H1 (cell line): ENCODE measurements around the gene HOXB3. TPM values are rescaled to one million over a fixed set of nuclear protein-coding genes. Genes with fewer than 3 reads are reported as not detected.

ENCODE experiments used
- CTCF ChIA-PET: fragments of 300-600 bp; sonication (Branson Sonifier 250); formaldehyde crosslinking; loops from one replicate; lab custom pipeline; 2021; ENCODE audit not compliant: partially characterized antibody; lab: Charles Lee
- POLR2A ChIA-PET: fragments of 300-600 bp; sonication (Branson Sonifier 250); formaldehyde crosslinking; loops from one replicate; lab custom pipeline; 2021; ENCODE audit warnings: inconsistent platforms; ENCODE audit not compliant: partially characterized antibody; lab: Charles Lee
- DNase-seq, 2 experiments: peaks; one replicate each; pipeline versions ENCODE4 v3.0.0 to v3.0.0-alpha.2; 2010 to 2022; ENCODE audit warnings: low spot score in 2 of 2, low read depth in 1 of 2, mixed read lengths in 1 of 2
- FAIRE-seq: peaks from 2 replicates; lab custom pipeline; 2011; peaks lifted over from hg19 to GRCh38; lab: Jason Lieb, UNC
- H2AFZ ChIP-seq: 2 replicates; pipeline ENCODE4 v1.8.1; 2012; ENCODE audit warnings: low read length, inconsistent platforms
- H2AK5ac ChIP-seq: 2 replicates; pipeline ENCODE4 v1.6.1; 2013; ENCODE audit warnings: low read depth, low read length
- H2BK120ac ChIP-seq: replicated peaks from 2 replicates; pipeline ENCODE3; 2013; ENCODE audit warnings: low read depth, low read length, inconsistent platforms
- H2BK12ac ChIP-seq: 2 replicates; pipeline ENCODE4 v1.6.1; 2013; ENCODE audit warnings: low read depth, low read length
- H2BK15ac ChIP-seq: 2 replicates; pipeline ENCODE4 v1.6.1; 2013; ENCODE audit warnings: low read length
- H2BK20ac ChIP-seq: 2 replicates; pipeline ENCODE4 v1.6.1; 2013; ENCODE audit warnings: low read length
- H2BK5ac ChIP-seq: 2 replicates; pipeline ENCODE4 v1.6.1; 2013; ENCODE audit warnings: low read depth, low read length
- H3K14ac ChIP-seq: 2 replicates; pipeline ENCODE4 v1.6.1; 2013; ENCODE audit warnings: inconsistent platforms; ENCODE audit not compliant: insufficient read length
- H3K18ac ChIP-seq: 2 replicates; pipeline ENCODE4 v1.6.1; 2013; ENCODE audit warnings: low read length; ENCODE audit errors: extremely low read depth
- H3K23ac ChIP-seq: 2 replicates; pipeline ENCODE4 v1.6.1; 2013; ENCODE audit warnings: inconsistent platforms; ENCODE audit not compliant: insufficient read length
- H3K23me2 ChIP-seq: 2 replicates; pipeline ENCODE4 v1.6.1; 2013; ENCODE audit warnings: low read depth, low read length
- H3K27ac ChIP-seq: 2 replicates; pipeline ENCODE4 v1.6.1; 2011; ENCODE audit warnings: low read depth, low read length, inconsistent platforms
- H3K27me3 ChIP-seq, 4 experiments: replicated peaks in 1 of 4; 1 replicate in 1 of 4; 2 replicates in 3 of 4; pipeline versions ENCODE4 v1.6.1 to v1.8.1; 2011 to 2013; ENCODE audit warnings: low read length in 3 of 4, mild to moderate bottlenecking in 3 of 4, inconsistent platforms in 2 of 4, mixed read lengths in 2 of 4, moderate library complexity in 1 of 4; ENCODE audit not compliant: control insufficient read depth in 3 of 4, insufficient read depth in 3 of 4; ENCODE audit errors: extremely low read depth in 1 of 4
- H3K36me3 ChIP-seq, 4 experiments: 2 replicates each; pipeline versions ENCODE4 v1.6.1 to v1.8.1; 2011 to 2013; ENCODE audit warnings: mild to moderate bottlenecking in 4 of 4, low read length in 3 of 4, moderate library complexity in 2 of 4, control low read depth in 1 of 4, inconsistent platforms in 1 of 4; ENCODE audit not compliant: insufficient read depth in 4 of 4, control insufficient read depth in 2 of 4
- H3K4ac ChIP-seq: replicated peaks from 2 replicates; pipeline ENCODE3; 2013; ENCODE audit warnings: low read length, low read depth, mixed read lengths, inconsistent platforms; ENCODE audit not compliant: insufficient read length
- H3K4me1 ChIP-seq, 4 experiments: replicated peaks in 1 of 4; 1 replicate in 1 of 4; 2 replicates in 3 of 4; pipeline versions ENCODE4 v1.6.1 to v1.8.1; 2011 to 2013; ENCODE audit warnings: low read length in 3 of 4, inconsistent platforms in 2 of 4, mixed read lengths in 1 of 4; ENCODE audit not compliant: insufficient read depth in 4 of 4, control insufficient read depth in 3 of 4
- H3K4me2 ChIP-seq, 2 experiments: 2 replicates each; pipeline versions ENCODE4 v1.6.1 to v1.8.1; 2011 to 2013; ENCODE audit warnings: low read depth in 2 of 2, low read length in 2 of 2, control low read depth in 1 of 2, inconsistent platforms in 1 of 2, mild to moderate bottlenecking in 1 of 2; ENCODE audit not compliant: insufficient read depth in 1 of 2
- H3K4me3 ChIP-seq, 4 experiments: fragments of 200-600, 300-600 bp in 1 of 4; sonication (generic), shearing (Covaris generic), sonication (Bioruptor Twin) in 1 of 4; 2 replicates each; pipeline versions ENCODE4 v1.5.1 to v1.8.1; 2011 to 2016; ENCODE audit warnings: low read length in 4 of 4, low read depth in 3 of 4, control low read depth in 2 of 4, inconsistent platforms in 2 of 4, mild to moderate bottlenecking in 2 of 4, mixed read lengths in 1 of 4, moderate library complexity in 1 of 4; ENCODE audit not compliant: insufficient read depth in 2 of 4; ENCODE audit errors: extremely low read depth in 1 of 4
- H3K56ac ChIP-seq: replicated peaks from 2 replicates; pipeline ENCODE3; 2013; ENCODE audit warnings: low read depth, mild to moderate bottlenecking, mixed read lengths, low read length, inconsistent platforms; ENCODE audit not compliant: insufficient read length
- H3K79me1 ChIP-seq: 2 replicates; pipeline ENCODE4 v1.6.1; 2013; ENCODE audit warnings: low read depth, low read length, control low read depth
- H3K79me2 ChIP-seq, 2 experiments: 2 replicates each; pipeline versions ENCODE4 v1.6.1 to v1.8.1; 2012 to 2013; ENCODE audit warnings: low read length in 2 of 2, mild to moderate bottlenecking in 2 of 2, inconsistent platforms in 1 of 2; ENCODE audit not compliant: insufficient read depth in 2 of 2, control insufficient read depth in 1 of 2
- H3K9ac ChIP-seq, 4 experiments: replicated peaks in 1 of 4; 1 replicate in 1 of 4; 2 replicates in 3 of 4; pipeline versions ENCODE4 v1.6.1 to v1.8.1; 2011 to 2013; ENCODE audit warnings: low read depth in 3 of 4, low read length in 3 of 4, control low read depth in 2 of 4, mild to moderate bottlenecking in 2 of 4, moderate library complexity in 2 of 4, inconsistent platforms in 1 of 4; ENCODE audit errors: extremely low read depth in 1 of 4
- H3K9me3 ChIP-seq, 2 experiments: 2 replicates each; pipeline versions ENCODE4 v1.6.1 to v1.8.1; 2012 to 2013; ENCODE audit warnings: mild to moderate bottlenecking in 2 of 2, moderate library complexity in 2 of 2, control low read depth in 1 of 2, inconsistent platforms in 1 of 2, low read depth in 1 of 2, low read length in 1 of 2, mixed read lengths in 1 of 2; ENCODE audit not compliant: insufficient read depth in 2 of 2
- H4K20me1 ChIP-seq, 2 experiments: replicated peaks in 1 of 2; 2 replicates each; pipeline versions ENCODE3 to v1.8.1; 2011 to 2013; ENCODE audit warnings: inconsistent platforms in 2 of 2, low read length in 2 of 2, mild to moderate bottlenecking in 1 of 2; ENCODE audit not compliant: insufficient read depth in 2 of 2, control insufficient read depth in 1 of 2
- H4K5ac ChIP-seq: 2 replicates; pipeline ENCODE4 v1.6.1; 2013; ENCODE audit warnings: low read length, low read depth, mixed read lengths, inconsistent platforms; ENCODE audit not compliant: insufficient read length
- H4K8ac ChIP-seq: 2 replicates; pipeline ENCODE4 v1.8.0; 2013; ENCODE audit warnings: mild to moderate bottlenecking, moderate library complexity, low read length, inconsistent platforms; ENCODE audit not compliant: insufficient read depth; ENCODE audit errors: extremely low read depth
- H4K91ac ChIP-seq: replicated peaks from 2 replicates; pipeline ENCODE3; 2013; ENCODE audit warnings: low read length, mixed read lengths, inconsistent platforms; ENCODE audit not compliant: insufficient read length
- BRCA1 ChIP-seq: IDR thresholded peaks from 2 replicates; pipeline ENCODE4 v1.6.1; 2012; ENCODE audit warnings: low read depth, low read length, improper control_type of control experiment
- SP1 ChIP-seq: IDR thresholded peaks from 2 replicates; pipeline ENCODE4 v1.6.1; 2011; ENCODE audit warnings: low read depth, low read length
- WGBS, 2 experiments: shearing (Covaris generic) in 1 of 2; methylation state at CpG; one replicate each; pipeline versions ENCODE4 v1.1.6 to v1.1.7; 2013 to 2015; ENCODE audit warnings: low lambda C conversion rate in 2 of 2, mixed read lengths in 2 of 2, inconsistent platforms in 1 of 2, low coverage in 1 of 2, missing lambda C conversion rate in 1 of 2; ENCODE audit not compliant: insufficient replicate concordance in 2 of 2, insufficient coverage in 1 of 2, insufficient read length in 1 of 2; ENCODE audit errors: extremely low coverage in 1 of 2, missing lambda C conversion rate in 1 of 2; 5-methylcytosine and 5-hydroxymethylcytosine counted together
- polyA plus RNA-seq, 7 experiments: library from polyadenylated mRNA; depleted of rRNA in 3 of 7; stranded (reverse) in 5 of 7; unstranded in 2 of 7; fragments of >200 nt in 5 of 7; fragments of 200-250 nt in 2 of 7; gene quantifications; 1 replicate in 5 of 7; 2 replicates in 1 of 7; 4 replicates in 1 of 7; pipeline versions ENCODE4 v1.2.1 to v1.2.3, GENCODE V29; 2011 to 2013; ENCODE audit warnings: missing spikeins in 2 of 7, mixed read lengths in 2 of 7
- total RNA-seq: library from RNA; stranded (reverse); fragmentation: NEBNext Ultra II Directional; extraction: Animal tissue kit (Norgen Biotek cat#: 25700); gene quantifications from 2 replicates; pipeline ENCODE4 v1.2.1, GENCODE V29; 2021

Gene HOXB3
- total and polyA plus RNA-seq, 2 of the 8 experiments (the other 6 are each of a cell fraction or from before 2014, with no cell fraction given), result not detected

GRCh38 chr17:48578616-48579470 lies 11.2 kb downstream of the HOXB3 start:
- Histone ChIP-seq H2BK20ac (no peak overlapping the region), H3K56ac (no peak overlapping the region), H3K9ac (no peak overlapping the region), H3K23me2 (no peaks in the 10 kb centered on the region), H3K4me2 (peak overlapping the region; percentile 40 to 48), H3K4me3 (peak overlapping the region in 1 of 4 experiments; percentile 28; a peak in 1 of 8 replicates), H4K5ac (no peak overlapping the region), H3K23ac (no peak overlapping the region), H3K4ac (no peak overlapping the region), H2AK5ac (no peak overlapping the region), H4K91ac (no peak overlapping the region), H3K79me2 (no peaks in the 10 kb centered on the region), H2BK12ac (no peak overlapping the region), H2BK120ac (no peak overlapping the region), H3K27ac (no peak overlapping the region), H4K8ac (no peak overlapping the region; the same call in 1 of the 2 replicates), H2BK5ac (no peak overlapping the region), H3K18ac (no peak overlapping the region; the same call in 1 of the 2 replicates), H3K79me1 (no peaks in the 10 kb centered on the region), H2BK15ac (peak overlapping the region; percentile 29; the same call in 1 of the 2 replicates), H3K14ac (no peak overlapping the region), H3K36me3 (peaks cover 0 to 12% (median 0%) of the 10 kb centered on the region in 4 experiments; a peak in 1 of 8 replicates), H3K9me3 (no peaks in the 10 kb centered on the region), H4K20me1 (peaks cover 19 to 37% of the 10 kb centered on the region in 2 experiments), H3K27me3 (peaks cover 99 to 100% (median 100%) of the 10 kb centered on the region in 4 experiments), H3K4me1 (peaks cover 0 to 13% (median 4%) of the 10 kb centered on the region in 4 experiments; a peak in 5 of 7 replicates), H2AFZ (no peak overlapping the region)
- WGBS, 2 experiments, result 9% methylated on average over 39 of the region's 43 CpGs; no CpG with 5 or more reads in 1 of the 2 experiments
- ChIA-PET POLR2A (no interaction called here), CTCF (interaction anchor here (1.1 to 1.5 kb wide), 3 partner anchors 9 to 16 kb away, joined by 3 to 5 read pairs (median 4); no protein-coding TSS in a partner anchor)
- DNase-seq (no peak), FAIRE-seq (no peak)
- TF ChIP-seq BRCA1 (no peak), SP1 (no peak)
